Sigmoid colon (tissue), 4 donors: ENCODE data around the gene LUZP2.

Source experiments
- EP300 ChIP-seq, 4 donors: sonication (generic); formaldehyde crosslinking; IDR thresholded peaks; one replicate each; pipeline ENCODE4 v1.6.1; 2017; ENCODE audit warnings: antibody characterized with exemption in 4 of 4
- POLR2A ChIP-seq, 2 donors: fragments of 450-650 bp; IDR thresholded peaks; one replicate each; pipeline ENCODE4 v1.6.1; 2016; ENCODE audit warnings: antibody characterized with exemption in 2 of 2, mild to moderate bottlenecking in 2 of 2, moderate library complexity in 2 of 2
- POLR2AphosphoS5 ChIP-seq, 4 donors: sonication (generic); formaldehyde crosslinking; IDR thresholded peaks; one replicate each; pipeline ENCODE4 v1.6.1; 2017; ENCODE audit warnings: antibody characterized with exemption in 4 of 4
- TF ChIP-seq, protein P1 (sequence below), 4 experiments: fragments of 450-650 bp in 3 of 4; fragments of 200-600 bp in 1 of 4; IDR thresholded peaks; one replicate each; pipeline ENCODE4 v1.5.1; 2016 to 2019; ENCODE audit warnings: antibody characterized with exemption in 4 of 4, mild to moderate bottlenecking in 3 of 4, moderate library complexity in 2 of 4

DNA sequence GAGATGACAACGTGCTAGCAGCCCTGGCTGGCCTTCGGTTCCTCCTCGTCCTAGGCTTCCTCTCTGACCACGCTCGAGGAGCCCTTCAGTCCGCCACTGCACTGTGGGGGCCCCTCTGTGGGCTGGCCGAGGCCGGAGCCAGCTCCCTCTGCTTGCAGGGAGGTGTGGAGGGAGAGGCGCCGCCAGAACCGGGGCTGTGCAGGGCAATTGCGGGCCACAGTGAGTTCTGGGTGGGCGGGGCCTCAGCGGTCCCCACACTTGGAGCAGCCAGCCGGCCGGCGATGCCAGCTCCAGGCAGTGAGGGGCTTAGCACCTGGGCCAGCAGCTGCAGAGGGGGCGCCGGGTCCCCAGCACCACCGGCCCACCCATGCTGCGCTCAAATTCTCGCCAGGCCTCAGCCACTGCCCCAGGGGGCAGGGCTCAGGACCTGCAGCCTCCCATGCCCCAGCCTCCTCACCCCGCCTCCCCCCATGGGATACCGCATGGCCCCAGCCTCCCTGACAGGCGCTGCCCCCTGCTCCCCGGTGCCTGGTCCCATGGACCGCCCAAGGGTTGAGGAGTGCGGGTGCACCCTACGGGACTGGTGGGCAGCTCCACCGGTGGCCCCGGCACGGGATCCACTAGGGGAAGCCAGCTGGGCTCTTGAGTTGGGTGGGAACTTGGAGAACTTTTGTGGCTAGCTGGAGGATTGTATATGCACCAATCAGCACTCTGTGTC, 399.4 kb downstream of the LUZP2 start:
- TF ChIP-seq POLR2A (IDR thresholded peaks at IDR 0.05) (no peak), POLR2AphosphoS5 (IDR thresholded peaks at IDR 0.05) (no peak), EP300 (IDR thresholded peaks at IDR 0.05) (no peak)
- TF ChIP-seq, protein P1, sequence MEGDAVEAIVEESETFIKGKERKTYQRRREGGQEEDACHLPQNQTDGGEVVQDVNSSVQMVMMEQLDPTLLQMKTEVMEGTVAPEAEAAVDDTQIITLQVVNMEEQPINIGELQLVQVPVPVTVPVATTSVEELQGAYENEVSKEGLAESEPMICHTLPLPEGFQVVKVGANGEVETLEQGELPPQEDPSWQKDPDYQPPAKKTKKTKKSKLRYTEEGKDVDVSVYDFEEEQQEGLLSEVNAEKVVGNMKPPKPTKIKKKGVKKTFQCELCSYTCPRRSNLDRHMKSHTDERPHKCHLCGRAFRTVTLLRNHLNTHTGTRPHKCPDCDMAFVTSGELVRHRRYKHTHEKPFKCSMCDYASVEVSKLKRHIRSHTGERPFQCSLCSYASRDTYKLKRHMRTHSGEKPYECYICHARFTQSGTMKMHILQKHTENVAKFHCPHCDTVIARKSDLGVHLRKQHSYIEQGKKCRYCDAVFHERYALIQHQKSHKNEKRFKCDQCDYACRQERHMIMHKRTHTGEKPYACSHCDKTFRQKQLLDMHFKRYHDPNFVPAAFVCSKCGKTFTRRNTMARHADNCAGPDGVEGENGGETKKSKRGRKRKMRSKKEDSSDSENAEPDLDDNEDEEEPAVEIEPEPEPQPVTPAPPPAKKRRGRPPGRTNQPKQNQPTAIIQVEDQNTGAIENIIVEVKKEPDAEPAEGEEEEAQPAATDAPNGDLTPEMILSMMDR (IDR thresholded peaks at IDR 0.05): no peak
